PC-3 (cell line): Measurements from ENCODE around the gene TFF2. TPM values are rescaled to one million over a fixed set of nuclear protein-coding genes. Genes with fewer than 3 reads are reported as not detected.

Source experiments
- ATAC-seq: fragments of 200-7000 bp; cut with Tn5 transposase; 2 replicates; pipeline ENCODE4 v1.9.1; 2020; ENCODE audit warnings: mild to moderate bottlenecking, moderate library complexity
- BruUV-seq: library from RNA; stranded (reverse); fragments of 400-500 nt; replicated peaks from 2 replicates; lab custom pipeline; 2021; lab: Mats Ljungman, UMichigan
- CTCF ChIA-PET: fragments of 300-600 bp; sonication (Branson Sonifier 250); formaldehyde crosslinking; loops from one replicate; lab custom pipeline; 2022; ENCODE audit warnings: antibody characterized with exemption; lab: Charles Lee
- POLR2A ChIA-PET: fragments of 300-600 bp; sonication (Branson Sonifier 250); formaldehyde crosslinking; loops from one replicate; lab custom pipeline; 2022; ENCODE audit warnings: antibody characterized with exemption; ENCODE audit not compliant: unreplicated experiment; lab: Charles Lee
- DNase-seq: peaks from one replicate; pipeline ENCODE4 v3.0.0-alpha.2; 2015
- H2AFZ ChIP-seq: fragments of 300-600 bp; sonication (generic); 2 replicates; pipeline ENCODE4 v1.6.0; 2016; ENCODE audit warnings: antibody characterized with exemption, low read length
- H3F3A ChIP-seq: fragments of 300-600 bp; sonication (generic); one replicate; pipeline ENCODE4 v1.6.0; 2017; ENCODE audit warnings: antibody characterized with exemption, low read length, control low read depth, mild to moderate bottlenecking; ENCODE audit not compliant: unreplicated experiment
- H3K27ac ChIP-seq: fragments of 300-600 bp; sonication (generic); 2 replicates; pipeline ENCODE4 v1.5.1; 2016; ENCODE audit warnings: mild to moderate bottlenecking, low read length
- H3K27me3 ChIP-seq: fragments of 300-600 bp; sonication (generic); 2 replicates; pipeline ENCODE4 v1.6.1; 2016; ENCODE audit warnings: low read length, mixed read lengths
- H3K36me3 ChIP-seq: fragments of 300-600 bp; sonication (generic); 2 replicates; pipeline ENCODE4 v1.6.1; 2016; ENCODE audit warnings: low read depth, mixed run types, low read length, mixed read lengths
- H3K4me1 ChIP-seq: fragments of 300-600 bp; sonication (generic); 2 replicates; pipeline ENCODE4 v1.5.1; 2016; ENCODE audit warnings: low read length; ENCODE audit not compliant: insufficient read depth
- H3K4me2 ChIP-seq: fragments of 300-600 bp; sonication (generic); 2 replicates; pipeline ENCODE4 v1.6.0; 2016; ENCODE audit warnings: low read length
- H3K4me3 ChIP-seq: fragments of 300-600 bp; sonication (generic); 2 replicates; pipeline ENCODE4 v1.5.1; 2016; ENCODE audit warnings: mild to moderate bottlenecking, low read length, mixed read lengths
- H3K79me2 ChIP-seq: fragments of 300-600 bp; sonication (generic); 2 replicates; pipeline ENCODE4 v1.6.1; 2017; ENCODE audit warnings: low read length, mixed read lengths
- H3K9ac ChIP-seq: fragments of 300-600 bp; sonication (generic); 2 replicates; pipeline ENCODE4 v1.6.0; 2016; ENCODE audit warnings: mild to moderate bottlenecking, low read length
- H3K9me2 ChIP-seq: fragments of 300-600 bp; sonication (generic); replicated peaks from 2 replicates; pipeline ENCODE4 v1.6.1; 2016; ENCODE audit warnings: mixed run types, low read length, mixed read lengths
- H3K9me3 ChIP-seq: fragments of 300-600 bp; sonication (generic); 2 replicates; pipeline ENCODE4 v1.6.1; 2016; ENCODE audit warnings: low read length, mixed read lengths
- H4K20me1 ChIP-seq: fragments of 300-600 bp; sonication (generic); 2 replicates; pipeline ENCODE4 v1.6.1; 2016; ENCODE audit warnings: low read length, mixed read lengths
- CTCF ChIP-seq: fragments of 300-600 bp; sonication (generic); conservative IDR thresholded peaks from 2 replicates; pipeline ENCODE4 v1.5.1; 2017; ENCODE audit warnings: antibody characterized with exemption, low read depth, mild to moderate bottlenecking, low read length
- EZH2 ChIP-seq: fragments of 300-600 bp; sonication (generic); IDR thresholded peaks from one replicate; pipeline ENCODE4 v1.6.1; 2017; ENCODE audit warnings: antibody characterized with exemption, mild to moderate bottlenecking, low read length; ENCODE audit not compliant: unreplicated experiment
- EZH2phosphoT487 ChIP-seq: fragments of 300-600 bp; sonication (generic); IDR thresholded peaks from 2 replicates; pipeline ENCODE4 v1.6.1; 2018; ENCODE audit warnings: mild to moderate bottlenecking, antibody characterized with exemption, low read length, borderline replicate concordance
- intact Hi-C: fragments of 100-400 bp; cut with micrococcal nuclease; formaldehyde crosslinking; loops from 2 replicates; pipeline ENCODE4 v1.9.0; 2023
- total RNA-seq: library from RNA; depleted of rRNA; stranded (reverse); fragments of >200 nt; gene quantifications from 2 replicates; pipeline ENCODE4 v1.2.3, GENCODE V29; 2014

TFF2 gene
- total RNA-seq, 1 experiment from 2014 or later = 21.1 TPM

- DNase-seq (no peak), ATAC-seq (no peak)
- TF ChIP-seq CTCF = no peak
- TF ChIP-seq EZH2 = no peak
- TF ChIP-seq EZH2phosphoT487 = no peak
- no peak overlapping the region for H2AFZ ChIP-seq
- H3K9me3 ChIP-seq = peaks cover 9% of the 10 kb centered on the region; the same call in 1 of the 2 replicates
- no peak overlapping the region for H3K4me2 ChIP-seq
- intact Hi-C loops = no loop called here
- ChIA-PET POLR2A (interaction anchor here (0.5 kb wide), 1 partner anchor 104 kb away, joined by 3 read pairs; no protein-coding TSS in a partner anchor), CTCF (no interaction called here)
- H3K79me2 ChIP-seq = no peaks in the 10 kb centered on the region
- no peaks in the 10 kb centered on the region for H3K36me3 ChIP-seq
- no peak overlapping the region for H3K4me3 ChIP-seq
- H3K9ac ChIP-seq = no peak overlapping the region
- H3K4me1 ChIP-seq = peaks cover 25% of the 10 kb centered on the region
- no peak overlapping the region for H3K27ac ChIP-seq
- no TSS peak for BruUV-seq
- H3K9me2 ChIP-seq = no peaks in the 10 kb centered on the region
- H3K27me3 ChIP-seq = no peaks in the 10 kb centered on the region
- no peaks in the 10 kb centered on the region for H3F3A ChIP-seq
- no peaks in the 10 kb centered on the region for H4K20me1 ChIP-seq
Measured at GRCh38 chr21:42353623-42354022, 2.8 kb upstream of the TFF2 start.

- POLR2A ChIA-PET = no interaction called here
- no peaks in the 10 kb centered on the region for H4K20me1 ChIP-seq
- peaks cover 9% of the 10 kb centered on the region; the same call in 1 of the 2 replicates for H3K9me3 ChIP-seq
- no peaks in the 10 kb centered on the region for H3K79me2 ChIP-seq
- peak overlapping the region; percentile 87 for H3K27ac ChIP-seq
- no TSS peak for BruUV-seq
- H3K27me3 ChIP-seq = no peaks in the 10 kb centered on the region
- ATAC-seq = no peak
- no peaks in the 10 kb centered on the region for H3F3A ChIP-seq
- intact Hi-C loops = no loop called here
- peak; percentile 51 for DNase-seq
- H3K4me1 ChIP-seq = peaks cover 25% of the 10 kb centered on the region
- H3K9ac ChIP-seq = peak overlapping the region; percentile 52; the same call in 1 of the 2 replicates
- H3K36me3 ChIP-seq = no peaks in the 10 kb centered on the region
- CTCF ChIA-PET = no interaction called here
- TF ChIP-seq EZH2 (no peak), CTCF (no peak), EZH2phosphoT487 (no peak)
- no peak overlapping the region for H3K4me2 ChIP-seq
- H3K9me2 ChIP-seq = no peaks in the 10 kb centered on the region
- no peak overlapping the region for H2AFZ ChIP-seq
- no peak overlapping the region for H3K4me3 ChIP-seq
Measured at GRCh38 chr21:42352441-42353095, 1.8 kb upstream of the TFF2 start.
